Cerebellar cortex (tissue), 1 donor: Measurements from ENCODE around the gene ADRA2B.

Experiments used
- DNase-seq: peaks from one replicate; pipeline ENCODE4 v3.0.0-alpha.2; 2015; ENCODE audit warnings: low spot score

ADRA2B gene

GRCh38 chr2:96117701-96118588 lies 1.6 kb upstream of the ADRA2B start:
- no peak for DNase-seq

DNA sequence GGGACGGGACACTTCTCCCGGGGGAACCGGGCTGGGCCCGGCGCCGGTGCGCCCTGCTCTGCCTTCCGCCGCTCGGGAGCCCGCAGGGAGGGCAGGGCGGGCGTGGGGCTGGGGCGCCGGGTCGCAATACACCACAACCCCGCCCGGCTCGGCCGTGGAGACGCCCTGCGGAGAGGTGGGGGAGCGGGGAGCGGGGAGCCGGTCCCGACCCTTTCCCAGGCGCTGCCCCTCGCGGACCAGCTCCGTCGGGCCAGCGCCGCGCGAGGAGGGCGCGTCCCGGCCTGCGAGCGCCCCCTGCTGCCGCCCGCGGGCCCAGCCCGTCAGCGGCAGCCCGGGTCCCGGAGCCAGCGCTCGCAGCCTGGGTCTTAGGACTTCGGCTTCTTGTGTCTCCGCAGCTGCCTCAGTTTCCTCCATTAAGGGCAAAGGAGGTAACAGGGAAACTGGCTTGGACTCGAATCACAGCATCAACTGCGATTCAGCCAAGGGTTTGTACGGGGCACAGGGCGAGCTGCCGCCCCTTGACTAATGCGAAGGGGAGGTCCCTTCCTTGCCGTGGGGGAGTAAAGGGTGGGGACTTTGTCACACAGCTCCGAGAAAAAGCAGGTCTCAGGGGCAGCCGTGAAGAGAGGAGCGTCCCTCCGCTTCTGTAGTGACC lies 635 bp upstream of the ADRA2B start:
- DNase-seq = peak; percentile 33

DNA sequence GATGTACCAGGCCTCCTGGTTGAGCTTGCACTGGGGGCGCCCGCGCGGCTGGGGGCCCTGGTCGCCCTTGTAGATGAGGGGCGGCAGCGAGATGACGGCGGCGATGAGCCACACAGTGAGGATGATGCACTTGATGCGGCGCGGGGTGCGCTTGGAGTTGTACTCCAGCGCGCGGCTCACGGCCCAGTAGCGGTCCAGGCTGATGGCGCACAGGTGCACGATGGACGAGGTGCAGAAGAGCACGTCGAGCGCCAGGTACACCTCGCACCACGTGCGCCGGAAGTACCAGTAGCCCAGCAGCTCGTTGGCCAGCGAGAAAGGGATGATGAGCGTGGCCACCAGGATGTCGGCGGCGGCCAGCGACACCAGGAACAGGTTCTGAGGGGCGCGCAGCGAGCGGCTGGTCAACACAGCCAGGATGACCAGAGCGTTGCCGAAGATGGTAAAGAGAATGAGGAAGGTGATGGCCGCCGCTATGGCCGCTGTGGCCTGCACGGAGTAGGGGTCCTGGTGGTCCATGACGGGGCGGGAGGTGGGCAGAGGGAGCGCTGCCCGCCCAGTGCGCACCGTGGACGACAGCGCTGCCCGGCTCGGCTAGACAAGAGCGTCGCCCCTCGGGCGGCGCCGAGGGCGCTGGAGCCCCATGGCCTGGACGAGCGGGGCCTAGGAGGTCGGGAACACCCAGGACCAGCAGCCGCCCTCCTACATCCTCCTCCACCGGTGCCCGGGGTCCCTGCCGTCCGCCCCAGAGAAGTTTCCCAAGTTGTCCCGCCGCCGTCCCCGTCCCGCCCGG lies 544 bp downstream of the ADRA2B start:
- no peak for DNase-seq

GRCh38 chr2:96114903-96115581 lies 1.3 kb downstream of the ADRA2B start:
- no peak for DNase-seq

GRCh38 chr2:96114546-96114902 lies 1.8 kb downstream of the ADRA2B start:
- DNase-seq = no peak

DNA sequence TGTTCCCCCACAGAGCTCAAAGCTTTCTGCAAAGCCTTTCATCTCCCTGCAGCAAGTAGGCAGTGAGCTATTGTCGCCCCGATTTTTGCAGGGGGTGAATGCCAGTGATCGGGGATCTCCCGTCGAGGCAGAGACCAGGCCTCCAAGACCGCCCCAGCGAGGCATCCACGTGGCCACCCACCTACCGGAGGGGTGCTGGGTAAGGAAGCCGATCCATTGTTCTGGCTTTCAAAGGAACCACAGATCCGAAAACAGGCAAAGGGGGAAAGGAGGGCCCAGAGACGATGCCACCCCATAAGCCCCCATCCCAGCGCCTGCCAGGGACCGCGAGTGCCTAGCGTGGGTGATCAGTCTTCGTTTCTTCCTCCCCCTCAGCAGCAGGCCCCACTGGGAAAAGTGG lies 2.4 kb downstream of the ADRA2B start:
- DNase-seq = no peak

DNA sequence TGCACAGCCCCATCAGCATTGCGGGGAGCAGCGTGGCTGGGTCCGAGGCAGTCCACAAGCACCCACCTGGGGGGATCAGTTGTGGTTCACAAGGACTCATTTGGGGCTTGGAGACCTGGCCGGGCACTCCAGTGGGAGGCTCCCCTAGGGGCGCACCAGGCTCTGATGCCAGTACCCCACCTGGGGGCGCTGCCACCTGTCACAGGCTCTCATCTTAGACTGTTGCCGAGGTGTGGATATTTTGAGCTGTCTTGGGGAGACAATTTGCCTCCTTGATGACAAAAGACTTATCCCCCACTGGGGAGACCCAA lies 3.0 kb downstream of the ADRA2B start:
- no peak for DNase-seq

GRCh38 chr2:96112501-96113366 lies 3.6 kb downstream of the ADRA2B start:
- DNase-seq = peak; percentile 35

- DNase-seq = no peak
These were observed 4.4 kb downstream of the ADRA2B start for GRCh38 chr2:96111823-96112500.

DNA sequence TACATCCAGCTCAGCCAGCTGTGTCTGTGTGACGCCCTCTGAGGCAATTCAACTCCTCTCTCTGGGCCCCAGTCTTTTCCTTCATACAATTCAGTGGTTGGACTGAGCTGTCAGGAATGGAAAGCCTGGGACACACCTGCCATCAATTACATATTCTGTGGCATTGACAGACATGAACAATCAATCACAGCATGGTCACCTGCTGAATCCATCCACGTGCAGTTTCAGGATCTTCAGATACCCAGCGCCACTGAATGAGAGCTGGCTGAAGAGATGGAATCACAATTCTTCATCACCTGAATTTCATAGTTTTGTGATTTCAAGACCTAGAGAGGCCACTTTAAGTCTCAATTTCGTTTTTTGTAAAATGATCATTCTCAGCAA lies 5.1 kb downstream of the ADRA2B start:
- no peak for DNase-seq

DNA sequence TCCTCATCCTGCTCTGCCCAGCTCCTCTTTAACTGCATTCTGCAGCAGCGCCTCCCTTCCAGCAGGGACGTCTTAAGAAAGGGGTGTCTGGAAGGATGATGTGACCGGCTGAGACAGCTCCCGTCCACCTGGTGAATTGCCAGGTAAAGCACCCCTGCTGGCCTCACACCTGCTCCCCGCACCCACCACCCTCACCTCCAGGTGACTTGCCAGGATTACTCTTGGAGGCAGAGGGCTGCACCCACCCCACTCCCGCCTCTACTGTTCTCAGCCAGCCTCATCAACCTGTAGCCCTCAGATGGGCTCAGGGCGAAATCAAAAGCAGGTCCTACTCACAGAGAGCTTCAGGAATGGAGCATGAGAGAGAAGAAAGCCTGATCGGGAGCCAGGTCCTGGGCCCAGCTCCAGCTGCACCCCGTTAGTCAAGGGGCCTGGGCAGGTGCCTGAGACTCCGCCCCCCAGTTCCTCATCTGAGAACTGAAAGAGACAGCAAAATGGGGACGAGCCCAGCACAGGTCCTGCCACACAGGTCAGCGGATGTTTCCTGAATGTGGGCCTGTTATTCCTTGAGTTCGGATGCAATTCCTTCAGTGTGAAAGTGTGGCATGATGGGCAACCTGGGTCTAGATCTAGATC lies 5.6 kb downstream of the ADRA2B start:
- no peak for DNase-seq

DNA sequence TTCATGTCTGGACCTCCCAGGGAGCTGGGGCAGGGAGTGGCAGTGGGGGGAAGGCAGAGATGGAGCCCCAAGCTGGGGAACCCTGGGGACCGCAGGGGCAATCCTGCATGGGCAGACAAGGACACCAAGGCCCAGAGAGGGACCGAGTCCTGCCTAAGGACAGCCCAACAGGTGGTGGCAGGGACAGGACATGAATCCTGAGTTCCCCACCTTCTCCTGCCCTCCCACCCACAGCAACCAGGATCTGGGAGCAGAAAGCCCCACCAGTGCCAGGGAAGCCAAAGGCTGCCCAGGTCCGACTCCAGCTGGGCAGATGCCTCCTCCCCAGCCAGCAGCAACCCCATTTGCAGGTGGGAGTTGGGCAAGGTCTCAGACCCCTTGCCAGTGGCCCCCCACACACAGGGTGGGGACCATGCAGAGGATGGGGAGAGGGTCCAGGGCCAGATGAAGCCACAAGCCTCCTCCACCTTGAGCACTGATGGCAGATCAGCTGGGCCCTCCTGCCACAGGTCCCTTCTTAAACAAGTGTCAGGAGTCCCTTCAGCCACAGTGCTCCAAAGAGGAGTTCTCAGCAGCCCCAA lies 6.3 kb downstream of the ADRA2B start:
- DNase-seq = no peak

GRCh38 chr2:96109361-96109680 lies 7.0 kb downstream of the ADRA2B start:
- no peak for DNase-seq

DNA sequence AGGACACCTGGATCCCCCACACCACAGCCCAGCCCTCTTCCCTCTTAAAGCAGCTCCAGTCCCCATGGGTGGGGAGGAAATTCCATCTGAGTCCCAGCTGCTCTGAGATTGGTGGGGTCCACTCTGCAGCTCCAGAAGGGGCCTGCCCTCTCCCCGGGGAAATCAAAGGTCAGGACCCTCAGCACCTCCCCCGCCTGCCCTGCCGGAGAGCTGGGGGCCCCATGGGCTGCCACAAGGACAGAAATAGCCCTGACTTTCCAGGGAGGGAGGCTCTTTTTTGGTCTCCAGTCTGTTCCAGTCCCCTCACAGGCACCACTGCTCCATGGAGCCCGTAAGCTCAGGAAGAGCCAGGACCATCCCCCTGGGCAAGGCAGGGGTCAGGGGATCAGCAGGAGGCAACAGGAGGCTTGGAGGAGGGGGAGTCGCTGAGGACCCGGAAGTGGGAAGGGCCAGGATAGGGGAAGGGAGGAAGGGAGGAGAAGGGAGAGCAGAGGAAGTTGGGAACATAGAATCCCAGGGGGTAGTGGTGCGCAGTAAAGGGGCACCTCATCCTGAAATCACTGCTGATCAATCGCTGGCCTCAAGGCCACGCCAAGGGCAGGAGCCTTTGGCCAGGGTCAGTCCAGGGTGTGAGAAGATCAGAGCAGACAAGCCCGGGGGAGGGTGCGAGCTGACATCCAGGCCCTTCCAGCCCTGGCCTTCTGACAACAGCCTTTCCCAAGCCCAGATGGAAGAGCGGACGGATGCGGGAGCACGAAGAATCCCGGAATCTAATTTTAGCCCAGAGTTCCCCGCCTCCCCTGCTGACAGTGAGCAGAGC lies 7.6 kb downstream of the ADRA2B start:
- DNase-seq = peak; percentile 83

GRCh38 chr2:96108151-96108540 lies 8.2 kb downstream of the ADRA2B start:
- no peak for DNase-seq

GRCh38 chr2:96107708-96108065 lies 8.7 kb downstream of the ADRA2B start:
- DNase-seq = no peak

- DNase-seq = peak; percentile 86
These were observed 9.2 kb downstream of the ADRA2B start for GRCh38 chr2:96106991-96107707.

- no peak for DNase-seq
These were observed 10.2 kb downstream of the ADRA2B start for GRCh38 chr2:96105994-96106715.
